Measurements from ENCODE around the gene CAMK2N2. TPM values are rescaled to one million over a fixed set of nuclear protein-coding genes. Genes with fewer than 3 reads are reported as not detected.

CAMK2N2 gene
- total RNA-seq (0.37 TPM), polyA plus RNA-seq (not detected)

DNA sequence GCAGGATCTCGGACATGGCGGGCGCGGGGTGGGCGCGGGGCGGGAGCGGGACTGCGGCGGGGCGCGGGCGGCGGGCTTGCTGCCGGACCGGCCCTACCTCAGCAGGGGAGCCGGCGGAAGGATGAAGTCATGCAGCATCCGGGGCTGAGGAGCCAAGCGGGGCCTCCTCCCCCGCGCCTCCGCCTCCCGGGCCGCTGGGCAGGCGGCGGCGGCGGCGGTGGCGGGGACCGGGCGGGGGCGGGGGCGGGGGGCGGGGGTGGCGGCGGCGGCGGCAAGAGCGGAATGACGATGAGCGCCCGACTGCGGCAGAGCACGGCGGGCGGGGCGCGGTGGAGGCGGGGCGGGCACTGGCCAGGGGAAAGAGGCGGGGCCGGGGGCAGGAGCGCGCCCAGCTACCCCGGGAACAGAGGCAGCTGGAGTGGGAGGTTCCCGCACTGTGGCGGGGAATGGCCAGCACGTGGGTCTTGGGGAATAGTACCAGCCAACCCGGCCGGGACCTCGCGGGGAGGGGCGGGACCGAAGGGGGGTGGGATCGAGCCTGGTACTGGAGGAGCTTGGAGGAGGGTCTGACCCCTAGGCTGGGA is at the start of gene CAMK2N2:
Gene CAMK2N2, minus strand, starts transcription at position 284 of the 584 bp plus-strand sequence. Its CDS starts 268 bp downstream, at position 16.
- peaks cover 11% of the 10 kb centered on the region for H3K27me3 ChIP-seq (ENCODE audit: control insufficient read depth, insufficient read depth, low read length)
- H3K4me1 Mint-ChIP-seq: peaks cover 0 to 28% (median 18%) of the 10 kb centered on the region in 4 donors
- peak within 1 kb of the TSS; percentile 84 to 89 (median 87) for H3K4me3 Mint-ChIP-seq
- DNase-seq (peak in 2 of 3 donors; percentile 42 to 59), ATAC-seq (ENCODE audit: low read depth in 2 of 2) (peak; percentile 25 to 43)
- peak within 1 kb of the TSS; percentile 69 for H3K4me3 ChIP-seq (ENCODE audit: low read depth, low read length)
- peak within 1 kb of the TSS in 2 of 3 donors; percentile 13 to 57 for H3K27ac Mint-ChIP-seq
- peaks cover 5% of the 10 kb centered on the region for H3K36me3 Mint-ChIP-seq
- peaks cover 28% of the 10 kb centered on the region for H3K4me1 ChIP-seq (ENCODE audit: control insufficient read depth, insufficient read depth, low read length, poor library complexity, severe bottlenecking)
- H3K9me3 ChIP-seq (ENCODE audit: control insufficient read depth in 2 of 2, low read length in 2 of 2): no peaks in the 10 kb centered on the region
- H3K36me3 ChIP-seq (ENCODE audit: control insufficient read depth, insufficient read depth, low read length): no peaks in the 10 kb centered on the region
- peaks cover 0 to 4% (median 0%) of the 10 kb centered on the region in 7 donors for H3K9me3 Mint-ChIP-seq
- H3K27me3 Mint-ChIP-seq: peaks cover 46% of the 10 kb centered on the region
- H3K27ac ChIP-seq (ENCODE audit: insufficient read depth, low read length, poor library complexity, severe bottlenecking): no peak within 1 kb of the TSS

DNA sequence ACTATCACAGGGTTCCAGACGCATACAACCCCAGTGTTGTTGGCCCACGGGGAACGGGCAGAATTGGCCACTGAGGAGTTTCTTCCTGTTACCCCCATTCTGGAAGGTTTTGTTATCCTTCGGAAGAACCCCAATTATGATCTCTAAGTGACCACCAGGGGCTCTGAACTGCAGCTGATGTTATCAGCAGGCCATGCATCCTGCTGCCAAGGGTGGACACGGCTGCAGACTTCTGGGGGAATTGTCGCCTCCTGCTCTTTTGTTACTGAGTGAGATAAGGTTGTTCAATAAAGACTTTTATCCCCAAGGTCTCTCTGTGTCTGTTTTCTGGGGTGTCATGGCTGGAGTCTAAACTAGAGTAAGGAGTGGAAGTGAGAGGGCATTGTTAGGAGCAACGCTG is 47.4 kb upstream of the CAMK2N2 start:
- Mint-ChIP-seq H3K4me3 (no peak overlapping the region), H3K27ac (peak overlapping the region in 1 of 3 donors; percentile 7), H3K9me3 (peaks cover 0 to 1% (median 0%) of the 10 kb centered on the region in 7 donors), H3K4me1 (peaks cover 0 to 2% (median under 1%) of the 10 kb centered on the region in 4 donors), H3K36me3 (peaks cover 42% of the 10 kb centered on the region), H3K27me3 (no peaks in the 10 kb centered on the region)
- H3K4me3 ChIP-seq (ENCODE audit: low read depth, low read length): no peak overlapping the region
- H3K4me1 ChIP-seq (ENCODE audit: control insufficient read depth, insufficient read depth, low read length, poor library complexity, severe bottlenecking): no peaks in the 10 kb centered on the region
- no peaks in the 10 kb centered on the region for H3K9me3 ChIP-seq (ENCODE audit: control insufficient read depth in 2 of 2, low read length in 2 of 2)
- H3K27ac ChIP-seq (ENCODE audit: insufficient read depth, low read length, poor library complexity, severe bottlenecking): no peak overlapping the region
- DNase-seq (no peak), ATAC-seq (ENCODE audit: low read depth in 2 of 2) (no peak)
- H3K36me3 ChIP-seq (ENCODE audit: control insufficient read depth, insufficient read depth, low read length): peaks cover 48% of the 10 kb centered on the region
- no peaks in the 10 kb centered on the region for H3K27me3 ChIP-seq (ENCODE audit: control insufficient read depth, insufficient read depth, low read length)

DNA sequence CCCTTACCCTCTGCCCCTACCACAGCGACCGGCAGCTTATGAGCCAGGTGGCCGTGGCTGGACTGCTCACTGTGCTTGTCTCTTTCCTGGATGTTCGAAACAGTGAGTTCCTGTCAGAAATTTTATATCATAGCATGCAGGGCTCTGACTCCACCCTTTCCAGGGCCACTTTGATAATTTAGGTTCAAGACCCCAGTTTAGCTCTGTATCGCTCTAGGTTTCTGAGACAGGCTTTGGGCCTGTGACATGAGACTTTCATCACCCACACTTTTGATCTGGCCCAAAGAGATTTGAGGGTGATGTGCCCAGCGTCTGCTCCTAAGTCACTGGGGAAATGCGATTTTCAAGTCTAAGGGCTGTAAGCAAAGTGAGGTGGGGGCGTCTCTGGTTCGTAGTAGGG is 46.6 kb upstream of the CAMK2N2 start:
- Histone ChIP-seq H3K4me3 (ENCODE audit: low read depth, low read length) (no peak overlapping the region), H3K27me3 (ENCODE audit: control insufficient read depth, insufficient read depth, low read length) (no peaks in the 10 kb centered on the region), H3K27ac (ENCODE audit: insufficient read depth, low read length, poor library complexity, severe bottlenecking) (no peak overlapping the region), H3K9me3 (ENCODE audit: control insufficient read depth in 2 of 2, low read length in 2 of 2) (no peaks in the 10 kb centered on the region), H3K36me3 (ENCODE audit: control insufficient read depth, insufficient read depth, low read length) (peaks cover 56% of the 10 kb centered on the region), H3K4me1 (ENCODE audit: control insufficient read depth, insufficient read depth, low read length, poor library complexity, severe bottlenecking) (no peaks in the 10 kb centered on the region)
- H3K9me3 Mint-ChIP-seq: peaks cover 0 to 1% (median 0%) of the 10 kb centered on the region in 7 donors
- ATAC-seq (ENCODE audit: low read depth in 2 of 2) (no peak), DNase-seq (no peak)
- no peak overlapping the region for H3K4me3 Mint-ChIP-seq
- no peak overlapping the region for H3K27ac Mint-ChIP-seq
- no peaks in the 10 kb centered on the region for H3K27me3 Mint-ChIP-seq
- peaks cover 48% of the 10 kb centered on the region for H3K36me3 Mint-ChIP-seq
- H3K4me1 Mint-ChIP-seq: peaks cover 0 to 2% (median under 1%) of the 10 kb centered on the region in 4 donors

DNA sequence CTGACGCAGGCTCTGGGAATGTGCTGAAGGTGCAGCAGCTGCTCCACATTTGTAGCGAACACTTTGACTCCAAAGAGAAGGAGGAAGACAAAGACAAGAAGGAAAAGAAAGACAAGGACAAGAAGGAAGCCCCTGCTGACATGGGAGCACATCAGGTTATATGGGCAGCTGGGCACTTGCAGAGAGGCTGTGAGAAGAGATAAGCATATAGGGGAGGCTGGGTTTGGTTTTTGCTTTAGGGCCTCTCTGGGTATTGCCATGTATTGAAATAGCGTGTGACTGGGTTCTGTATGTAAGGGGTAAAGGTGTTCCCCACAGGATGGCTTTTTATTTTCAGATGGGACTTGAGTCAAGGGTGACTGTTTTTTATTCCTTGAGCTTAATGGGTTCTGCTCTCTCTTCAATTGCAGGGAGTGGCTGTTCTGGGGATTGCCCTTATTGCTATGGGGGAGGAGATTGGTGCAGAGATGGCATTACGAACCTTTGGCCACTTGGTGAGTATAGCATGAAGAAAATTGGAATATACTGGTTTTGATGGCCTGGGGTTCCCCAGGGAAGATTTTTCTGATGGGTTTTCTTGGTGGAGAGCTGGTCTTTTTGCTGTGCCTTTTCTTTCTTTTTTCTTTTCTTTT is 45.1 kb upstream of the CAMK2N2 start:
- H3K36me3 Mint-ChIP-seq: peaks cover 54% of the 10 kb centered on the region
- no peak overlapping the region for H3K27ac Mint-ChIP-seq
- no peaks in the 10 kb centered on the region for H3K9me3 ChIP-seq (ENCODE audit: control insufficient read depth in 2 of 2, low read length in 2 of 2)
- peaks cover 71% of the 10 kb centered on the region for H3K36me3 ChIP-seq (ENCODE audit: control insufficient read depth, insufficient read depth, low read length)
- no peaks in the 10 kb centered on the region for H3K27me3 ChIP-seq (ENCODE audit: control insufficient read depth, insufficient read depth, low read length)
- H3K4me3 ChIP-seq (ENCODE audit: low read depth, low read length): no peak overlapping the region
- ATAC-seq (ENCODE audit: low read depth in 2 of 2) (no peak), DNase-seq (no peak)
- H3K4me3 Mint-ChIP-seq: peak overlapping the region in 1 of 4 donors; percentile 32
- no peak overlapping the region for H3K27ac ChIP-seq (ENCODE audit: insufficient read depth, low read length, poor library complexity, severe bottlenecking)
- H3K4me1 Mint-ChIP-seq: peaks cover 0 to 10% (median 3%) of the 10 kb centered on the region in 4 donors
- H3K27me3 Mint-ChIP-seq: no peaks in the 10 kb centered on the region
- peaks cover 0 to 1% (median 0%) of the 10 kb centered on the region in 7 donors for H3K9me3 Mint-ChIP-seq
- no peaks in the 10 kb centered on the region for H3K4me1 ChIP-seq (ENCODE audit: control insufficient read depth, insufficient read depth, low read length, poor library complexity, severe bottlenecking)

DNA sequence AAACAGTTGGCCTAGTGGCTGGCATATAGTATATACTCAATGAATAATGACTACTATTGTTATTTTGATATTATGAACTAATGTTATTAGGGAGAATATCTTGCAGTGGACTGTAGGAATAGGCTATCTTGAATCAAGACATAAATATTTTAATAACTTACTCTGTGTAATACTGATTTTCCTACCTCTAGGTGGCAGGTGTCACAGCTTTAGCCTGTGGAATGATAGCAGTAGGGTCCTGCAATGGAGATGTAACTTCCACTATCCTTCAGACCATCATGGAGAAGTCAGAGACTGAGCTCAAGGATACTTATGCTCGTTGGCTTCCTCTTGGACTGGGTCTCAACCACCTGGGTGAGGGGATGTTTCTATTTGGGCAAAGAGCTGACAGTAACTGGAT is 44.2 kb upstream of the CAMK2N2 start:
- Mint-ChIP-seq H3K4me3 (peak overlapping the region in 1 of 4 donors; percentile 45), H3K27ac (no peak overlapping the region), H3K4me1 (peaks cover 0 to 15% (median 5%) of the 10 kb centered on the region in 4 donors), H3K9me3 (peaks cover 0 to 1% (median 0%) of the 10 kb centered on the region in 7 donors), H3K36me3 (peaks cover 54% of the 10 kb centered on the region), H3K27me3 (no peaks in the 10 kb centered on the region)
- Histone ChIP-seq H3K27ac (ENCODE audit: insufficient read depth, low read length, poor library complexity, severe bottlenecking) (no peak overlapping the region), H3K4me1 (ENCODE audit: control insufficient read depth, insufficient read depth, low read length, poor library complexity, severe bottlenecking) (no peaks in the 10 kb centered on the region), H3K27me3 (ENCODE audit: control insufficient read depth, insufficient read depth, low read length) (no peaks in the 10 kb centered on the region), H3K4me3 (ENCODE audit: low read depth, low read length) (no peak overlapping the region), H3K9me3 (ENCODE audit: control insufficient read depth in 2 of 2, low read length in 2 of 2) (no peaks in the 10 kb centered on the region), H3K36me3 (ENCODE audit: control insufficient read depth, insufficient read depth, low read length) (peaks cover 73% of the 10 kb centered on the region)
- ATAC-seq (ENCODE audit: low read depth in 2 of 2) (no peak), DNase-seq (peak in 1 of 3 donors; percentile 26)

DNA sequence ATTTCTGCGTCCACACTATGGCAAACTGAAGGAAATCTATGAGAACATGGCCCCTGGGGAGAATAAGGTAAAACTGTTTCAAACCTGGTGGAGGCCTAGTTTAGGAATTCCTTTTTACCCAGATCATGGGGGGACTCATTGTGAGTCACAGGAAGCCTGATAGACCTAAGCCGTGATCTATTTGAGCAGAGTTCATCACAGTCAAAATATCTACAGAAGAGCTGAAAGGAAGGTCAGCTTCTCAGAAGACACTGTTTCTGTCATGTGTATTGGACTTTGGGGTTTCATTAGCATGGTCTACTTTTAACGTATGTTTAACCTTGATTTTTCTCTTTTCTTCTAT is 39.0 kb upstream of the CAMK2N2 start:
- Histone ChIP-seq H3K4me3 (ENCODE audit: low read depth, low read length) (peak overlapping the region; percentile 92), H3K27me3 (ENCODE audit: control insufficient read depth, insufficient read depth, low read length) (no peaks in the 10 kb centered on the region), H3K9me3 (ENCODE audit: control insufficient read depth in 2 of 2, low read length in 2 of 2) (no peaks in the 10 kb centered on the region), H3K36me3 (ENCODE audit: control insufficient read depth, insufficient read depth, low read length) (peaks cover 42% of the 10 kb centered on the region), H3K27ac (ENCODE audit: insufficient read depth, low read length, poor library complexity, severe bottlenecking) (no peak overlapping the region), H3K4me1 (ENCODE audit: control insufficient read depth, insufficient read depth, low read length, poor library complexity, severe bottlenecking) (peaks cover 14% of the 10 kb centered on the region)
- Mint-ChIP-seq H3K27ac (peak overlapping the region in 2 of 3 donors; percentile 91 to 92), H3K4me1 (peaks cover 0 to 36% (median 21%) of the 10 kb centered on the region in 4 donors), H3K27me3 (peaks cover 5% of the 10 kb centered on the region), H3K9me3 (peaks cover 0 to 1% (median 0%) of the 10 kb centered on the region in 7 donors), H3K4me3 (peak overlapping the region; percentile 91 to 97 (median 94)), H3K36me3 (peaks cover 19% of the 10 kb centered on the region)
- DNase-seq: no peak
- ATAC-seq (ENCODE audit: low read depth in 2 of 2): no peak

DNA sequence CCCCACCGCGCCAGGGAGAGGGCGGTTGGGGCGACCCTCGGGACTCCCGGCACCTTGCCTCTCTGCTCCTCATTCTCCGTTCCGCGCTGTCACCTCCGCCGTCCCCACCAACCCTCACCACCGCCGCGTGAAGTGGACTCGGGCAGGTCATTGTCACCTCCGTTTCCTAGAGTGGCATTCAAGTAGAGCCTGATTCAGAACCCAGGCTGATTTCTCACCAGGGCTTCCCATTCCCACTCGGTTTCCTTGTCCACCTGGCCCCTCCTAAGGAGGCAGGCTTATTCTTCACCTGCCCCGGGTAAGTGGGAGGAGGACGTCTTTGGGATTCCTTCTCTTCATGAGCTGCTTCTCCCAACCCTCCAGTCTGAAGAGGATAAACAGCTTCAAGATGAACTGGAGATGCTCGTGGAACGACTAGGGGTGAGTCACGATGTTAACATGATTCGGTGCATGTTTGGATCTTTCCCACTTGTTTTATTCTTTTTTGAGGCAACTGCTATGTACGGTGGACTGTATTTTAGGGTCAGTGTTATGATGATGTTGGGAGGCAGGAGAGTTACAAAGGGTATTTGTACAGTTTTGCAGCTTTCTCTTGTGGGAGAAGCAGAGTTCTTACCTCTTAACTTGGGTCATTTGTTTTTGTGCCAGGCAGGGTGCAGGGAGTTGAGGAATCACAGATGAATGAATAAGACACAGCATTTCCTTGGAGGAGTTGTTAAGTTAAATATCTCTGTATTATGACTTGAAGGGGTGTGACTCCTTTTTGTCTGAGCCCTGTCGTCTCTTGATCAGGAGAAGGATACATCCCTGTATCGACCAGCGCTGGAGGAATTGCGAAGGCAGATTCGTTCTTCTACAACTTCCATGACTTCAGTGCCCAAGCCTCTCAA is 38.4 kb upstream of the CAMK2N2 start:
- Histone ChIP-seq H3K9me3 (ENCODE audit: control insufficient read depth in 2 of 2, low read length in 2 of 2) (no peaks in the 10 kb centered on the region), H3K4me3 (ENCODE audit: low read depth, low read length) (peak overlapping the region; percentile 92), H3K27me3 (ENCODE audit: control insufficient read depth, insufficient read depth, low read length) (no peaks in the 10 kb centered on the region), H3K4me1 (ENCODE audit: control insufficient read depth, insufficient read depth, low read length, poor library complexity, severe bottlenecking) (peaks cover 14% of the 10 kb centered on the region), H3K27ac (ENCODE audit: insufficient read depth, low read length, poor library complexity, severe bottlenecking) (peak overlapping the region; percentile 82), H3K36me3 (ENCODE audit: control insufficient read depth, insufficient read depth, low read length) (peaks cover 37% of the 10 kb centered on the region)
- peak overlapping the region; percentile 91 to 97 (median 92) for H3K27ac Mint-ChIP-seq
- H3K9me3 Mint-ChIP-seq: peaks cover 0 to 3% (median 0%) of the 10 kb centered on the region in 7 donors
- DNase-seq: no peak
- peak overlapping the region; percentile 91 to 97 (median 94) for H3K4me3 Mint-ChIP-seq
- peaks cover 0 to 36% (median 21%) of the 10 kb centered on the region in 4 donors for H3K4me1 Mint-ChIP-seq
- peaks cover 19% of the 10 kb centered on the region for H3K36me3 Mint-ChIP-seq
- no peak for ATAC-seq (ENCODE audit: low read depth in 2 of 2)
- H3K27me3 Mint-ChIP-seq: peaks cover 5% of the 10 kb centered on the region
